ENCODE data around the gene PIGV.

Gene PIGV

DNA sequence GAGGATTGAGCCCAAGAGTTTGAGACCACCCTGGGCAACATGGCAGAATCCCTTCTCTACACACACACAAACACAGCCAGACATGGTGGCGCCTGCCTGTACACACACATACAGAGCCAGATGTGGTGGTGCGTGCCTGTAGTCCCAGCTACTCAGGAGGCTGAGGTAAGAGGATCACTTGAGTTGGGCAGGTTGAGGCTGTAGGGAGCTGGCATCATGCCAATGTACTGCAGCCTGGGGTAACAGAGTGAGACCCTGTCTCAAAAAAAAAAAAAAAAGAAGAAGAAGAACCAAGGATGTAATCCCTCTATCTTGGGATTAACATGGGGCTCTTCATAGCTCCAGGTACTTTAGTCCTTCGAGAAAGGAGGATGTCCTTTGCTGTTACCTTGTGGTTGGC is 29.4 kb upstream of the PIGV start:
- no peak overlapping the region for H3K4me3 ChIP-seq (ENCODE audit: low read depth, low read length)
- DNase-seq (ENCODE audit: low read depth): no peak
- TF ChIP-seq, protein P1, sequence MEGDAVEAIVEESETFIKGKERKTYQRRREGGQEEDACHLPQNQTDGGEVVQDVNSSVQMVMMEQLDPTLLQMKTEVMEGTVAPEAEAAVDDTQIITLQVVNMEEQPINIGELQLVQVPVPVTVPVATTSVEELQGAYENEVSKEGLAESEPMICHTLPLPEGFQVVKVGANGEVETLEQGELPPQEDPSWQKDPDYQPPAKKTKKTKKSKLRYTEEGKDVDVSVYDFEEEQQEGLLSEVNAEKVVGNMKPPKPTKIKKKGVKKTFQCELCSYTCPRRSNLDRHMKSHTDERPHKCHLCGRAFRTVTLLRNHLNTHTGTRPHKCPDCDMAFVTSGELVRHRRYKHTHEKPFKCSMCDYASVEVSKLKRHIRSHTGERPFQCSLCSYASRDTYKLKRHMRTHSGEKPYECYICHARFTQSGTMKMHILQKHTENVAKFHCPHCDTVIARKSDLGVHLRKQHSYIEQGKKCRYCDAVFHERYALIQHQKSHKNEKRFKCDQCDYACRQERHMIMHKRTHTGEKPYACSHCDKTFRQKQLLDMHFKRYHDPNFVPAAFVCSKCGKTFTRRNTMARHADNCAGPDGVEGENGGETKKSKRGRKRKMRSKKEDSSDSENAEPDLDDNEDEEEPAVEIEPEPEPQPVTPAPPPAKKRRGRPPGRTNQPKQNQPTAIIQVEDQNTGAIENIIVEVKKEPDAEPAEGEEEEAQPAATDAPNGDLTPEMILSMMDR (conservative IDR thresholded peaks at IDR 0.05; ENCODE audit: low read depth, low read length): no peak

DNA sequence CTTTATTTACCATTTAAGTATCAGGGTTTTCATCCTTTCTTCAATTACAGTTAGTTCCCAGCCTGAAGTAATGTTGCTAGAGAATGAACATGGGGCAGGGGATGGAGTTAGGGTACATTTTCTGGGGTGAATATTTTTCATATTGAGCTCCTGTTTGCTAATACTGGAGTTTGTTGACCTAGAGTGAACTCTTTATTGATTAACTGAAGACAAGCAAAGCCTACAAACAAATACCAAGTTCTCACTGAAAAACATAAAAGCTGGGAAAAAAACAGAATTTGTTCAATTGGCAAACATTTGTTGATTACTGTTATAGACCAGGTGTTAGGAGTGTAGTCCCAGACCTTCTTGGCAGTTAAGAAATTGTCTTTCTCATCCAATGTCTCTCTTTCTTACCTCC is 28.2 kb upstream of the PIGV start:
- no peak for DNase-seq (ENCODE audit: low read depth)
- no peak overlapping the region for H3K4me3 ChIP-seq (ENCODE audit: low read depth, low read length)
- TF ChIP-seq, protein P1 (conservative IDR thresholded peaks at IDR 0.05; ENCODE audit: low read depth, low read length): no peak

DNA sequence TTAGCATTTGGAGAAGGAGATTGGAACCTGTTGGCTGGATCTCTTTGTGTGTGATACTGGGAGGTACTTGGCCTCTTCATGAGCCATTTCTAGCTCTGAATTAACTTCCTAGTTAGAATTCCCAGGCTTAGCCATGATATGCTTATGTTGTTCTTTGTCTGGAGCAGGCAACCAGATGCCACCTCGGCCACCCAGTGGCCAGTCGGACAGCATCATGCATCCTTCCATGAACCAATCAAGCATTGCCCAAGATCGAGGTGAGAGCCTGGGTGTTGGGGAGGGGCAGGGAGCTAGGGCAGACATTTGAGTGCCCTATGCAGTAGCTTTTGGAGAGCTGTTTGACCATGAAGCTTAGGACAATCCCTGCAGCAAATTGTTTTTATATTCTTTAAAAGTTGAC is 26.5 kb upstream of the PIGV start:
- no peak overlapping the region for H3K4me3 ChIP-seq (ENCODE audit: low read depth, low read length)
- TF ChIP-seq, protein P1 (conservative IDR thresholded peaks at IDR 0.05; ENCODE audit: low read depth, low read length): peak; percentile 28
- DNase-seq (ENCODE audit: low read depth): no peak

DNA sequence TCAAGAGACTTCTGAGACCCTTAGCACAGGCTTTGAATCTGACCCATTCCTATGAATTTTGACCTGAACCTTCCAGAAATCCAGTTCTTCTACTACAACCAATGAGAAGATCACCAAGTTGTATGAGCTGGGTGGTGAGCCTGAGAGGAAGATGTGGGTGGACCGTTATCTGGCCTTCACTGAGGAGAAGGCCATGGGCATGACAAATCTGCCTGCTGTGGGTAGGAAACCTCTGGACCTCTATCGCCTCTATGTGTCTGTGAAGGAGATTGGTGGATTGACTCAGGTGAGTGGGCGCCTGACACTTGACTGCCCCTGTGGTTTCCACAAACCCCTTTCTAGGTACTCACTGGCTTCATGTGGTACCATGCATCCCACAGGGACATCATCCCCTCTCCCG is 20.0 kb upstream of the PIGV start:
- DNase-seq (ENCODE audit: low read depth): no peak
- H3K4me3 ChIP-seq (ENCODE audit: low read depth, low read length): no peak overlapping the region
- TF ChIP-seq, protein P1 (conservative IDR thresholded peaks at IDR 0.05; ENCODE audit: low read depth, low read length): no peak

DNA sequence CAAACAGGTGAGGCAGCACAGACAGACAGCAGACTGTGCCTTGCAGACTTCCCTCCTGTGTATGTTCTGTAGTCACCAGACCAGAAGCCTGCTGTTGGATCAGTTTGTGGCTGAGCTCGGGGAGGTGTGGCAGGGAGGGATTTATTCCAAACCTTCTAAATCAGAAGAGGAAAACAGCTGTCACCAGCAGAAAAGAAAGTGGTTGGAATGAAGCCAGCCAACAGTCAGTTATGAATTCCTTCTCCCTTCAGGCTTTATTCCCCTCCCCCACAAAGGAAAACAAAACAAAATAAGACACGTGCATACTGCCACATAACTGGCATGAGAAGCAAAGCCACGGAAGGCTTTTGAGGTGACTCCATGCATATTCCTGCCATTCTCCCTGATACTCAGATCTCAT is 19.0 kb upstream of the PIGV start:
- TF ChIP-seq, protein P1 (conservative IDR thresholded peaks at IDR 0.05; ENCODE audit: low read depth, low read length): no peak
- no peak overlapping the region for H3K4me3 ChIP-seq (ENCODE audit: low read depth, low read length)
- peak; percentile 87 for DNase-seq (ENCODE audit: low read depth)

DNA sequence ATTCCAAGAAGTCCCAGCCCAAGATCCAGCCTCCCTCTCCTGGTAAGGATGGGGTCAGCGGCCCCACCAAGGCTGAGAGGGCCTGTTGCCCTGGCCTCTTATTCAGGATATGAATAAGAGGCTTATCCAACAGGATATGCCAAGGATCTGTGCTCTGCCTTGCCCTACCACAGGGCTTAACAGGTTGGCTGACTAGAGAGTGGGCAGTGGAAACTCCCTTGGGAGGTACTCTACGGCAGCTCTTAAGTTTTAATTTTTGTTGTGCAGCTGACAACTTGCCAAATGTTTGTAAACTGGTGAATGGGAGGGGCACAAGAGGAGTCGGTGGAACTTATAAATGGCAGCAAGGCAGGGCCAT is 16.5 kb upstream of the PIGV start:
- no peak for DNase-seq (ENCODE audit: low read depth)
- TF ChIP-seq, protein P1 (conservative IDR thresholded peaks at IDR 0.05; ENCODE audit: low read depth, low read length): no peak
- no peak overlapping the region for H3K4me3 ChIP-seq (ENCODE audit: low read depth, low read length)

DNA sequence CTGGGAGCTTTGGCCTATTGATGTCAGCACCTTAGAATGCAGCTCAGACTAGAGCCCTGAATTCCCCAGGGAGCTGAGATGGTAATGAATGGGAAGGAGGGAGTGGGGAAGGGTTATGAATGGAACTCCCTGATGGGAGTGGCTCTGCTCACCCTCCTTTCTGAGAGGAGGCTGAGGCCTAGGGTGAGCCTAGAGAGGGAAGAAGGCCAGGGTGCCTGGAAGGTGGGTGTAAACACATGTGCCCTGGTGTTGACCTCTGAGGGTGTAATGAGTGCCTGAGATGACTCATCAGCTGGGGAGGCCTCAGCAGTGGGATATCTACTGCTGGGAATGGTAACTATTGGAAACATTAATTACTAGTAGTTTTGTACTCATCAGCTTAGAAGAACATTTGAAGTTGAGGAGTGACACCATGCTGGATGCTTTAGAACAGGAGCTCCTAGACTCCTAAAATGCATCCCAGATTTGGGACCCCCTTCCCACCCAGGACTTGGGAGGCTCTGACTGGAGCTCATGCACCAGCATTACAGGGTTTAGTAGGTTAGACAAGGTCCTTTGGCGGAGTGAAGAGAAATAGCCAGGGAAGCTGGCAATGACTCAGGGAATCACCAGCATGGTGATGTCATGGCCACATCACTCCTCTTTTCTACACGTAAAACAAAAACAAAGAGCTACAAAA is 16.0 kb upstream of the PIGV start:
- TF ChIP-seq, protein P1 (conservative IDR thresholded peaks at IDR 0.05; ENCODE audit: low read depth, low read length): no peak
- peak; percentile 98 for DNase-seq (ENCODE audit: low read depth)
- H3K4me3 ChIP-seq (ENCODE audit: low read depth, low read length): no peak overlapping the region

Measured in choroid plexus epithelial cell (primary cell).